LNCaP clone FGC (cell line): Measurements from ENCODE around the gene PRKCG.
A peak's percentile ranks its signal among the peaks of the same experiment; 100 is the strongest.
"Not testable (repeated sequence)": the region's sequence is repeated elsewhere in the genome, so short reads cannot be mapped to it uniquely, and the experiment has no call there.

ENCODE experiments used
- DNase-seq: peaks from one replicate; pipeline ENCODE4 v3.0.0-alpha.2; 2011; ENCODE audit warnings: low read depth
- H3K4me3 ChIP-seq: 2 replicates; pipeline ENCODE4 v1.5.1; 2011; ENCODE audit warnings: mild to moderate bottlenecking, low read depth, low read length, control low read depth
- TF ChIP-seq, protein P1 (sequence below): IDR thresholded peaks from 2 replicates; pipeline ENCODE4 v1.5.1; 2012; ENCODE audit warnings: mild to moderate bottlenecking; ENCODE audit not compliant: control insufficient read depth, insufficient read depth; ENCODE audit errors: extremely low read depth

Gene PRKCG

GRCh38 chr19:53881482-53882390 is at the start of gene PRKCG:
Gene PRKCG (plus strand): TSS chr19:53882197. CDS start chr19:53882495, 298 bp downstream.
- no peak for DNase-seq
- TF ChIP-seq, protein P1, sequence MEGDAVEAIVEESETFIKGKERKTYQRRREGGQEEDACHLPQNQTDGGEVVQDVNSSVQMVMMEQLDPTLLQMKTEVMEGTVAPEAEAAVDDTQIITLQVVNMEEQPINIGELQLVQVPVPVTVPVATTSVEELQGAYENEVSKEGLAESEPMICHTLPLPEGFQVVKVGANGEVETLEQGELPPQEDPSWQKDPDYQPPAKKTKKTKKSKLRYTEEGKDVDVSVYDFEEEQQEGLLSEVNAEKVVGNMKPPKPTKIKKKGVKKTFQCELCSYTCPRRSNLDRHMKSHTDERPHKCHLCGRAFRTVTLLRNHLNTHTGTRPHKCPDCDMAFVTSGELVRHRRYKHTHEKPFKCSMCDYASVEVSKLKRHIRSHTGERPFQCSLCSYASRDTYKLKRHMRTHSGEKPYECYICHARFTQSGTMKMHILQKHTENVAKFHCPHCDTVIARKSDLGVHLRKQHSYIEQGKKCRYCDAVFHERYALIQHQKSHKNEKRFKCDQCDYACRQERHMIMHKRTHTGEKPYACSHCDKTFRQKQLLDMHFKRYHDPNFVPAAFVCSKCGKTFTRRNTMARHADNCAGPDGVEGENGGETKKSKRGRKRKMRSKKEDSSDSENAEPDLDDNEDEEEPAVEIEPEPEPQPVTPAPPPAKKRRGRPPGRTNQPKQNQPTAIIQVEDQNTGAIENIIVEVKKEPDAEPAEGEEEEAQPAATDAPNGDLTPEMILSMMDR: peak; percentile 58
- 0 out of 2 replicates have a peak within 1 kb of the TSS, but pooled peaks have one; percentile 9 for H3K4me3 ChIP-seq

GRCh38 chr19:53832861-53833260 is 49.1 kb upstream of the PRKCG start:
- not testable (repeated sequence) for H3K4me3 ChIP-seq, DNase-seq

- H3K4me3 ChIP-seq, DNase-seq: not testable (repeated sequence)
Observed at GRCh38 chr19:53838446-53838845, 43.6 kb upstream of the PRKCG start.

GRCh38 chr19:53840241-53840640 is 41.8 kb upstream of the PRKCG start:
- DNase-seq, H3K4me3 ChIP-seq: not testable (repeated sequence)

DNA sequence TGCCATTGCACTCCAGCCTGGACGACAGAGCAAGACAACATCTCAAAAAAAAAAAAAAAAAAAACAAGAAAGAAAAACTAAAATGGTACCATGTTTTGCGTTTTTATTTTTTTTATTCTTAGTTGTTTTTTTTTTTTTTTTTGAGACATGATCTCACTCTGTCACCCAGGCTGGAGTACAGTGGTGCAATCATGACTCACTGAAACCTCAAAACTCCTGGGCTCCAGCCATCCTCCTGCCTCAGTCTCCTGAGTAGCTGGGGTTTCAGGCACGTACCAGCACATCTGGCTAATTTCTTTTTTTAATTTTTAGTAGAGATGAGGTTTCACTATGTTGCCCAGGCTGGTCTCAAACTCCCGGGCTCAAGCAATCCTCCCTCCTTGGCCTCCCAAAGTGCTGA is 41.1 kb upstream of the PRKCG start:
- not testable (repeated sequence) for H3K4me3 ChIP-seq, DNase-seq

DNA sequence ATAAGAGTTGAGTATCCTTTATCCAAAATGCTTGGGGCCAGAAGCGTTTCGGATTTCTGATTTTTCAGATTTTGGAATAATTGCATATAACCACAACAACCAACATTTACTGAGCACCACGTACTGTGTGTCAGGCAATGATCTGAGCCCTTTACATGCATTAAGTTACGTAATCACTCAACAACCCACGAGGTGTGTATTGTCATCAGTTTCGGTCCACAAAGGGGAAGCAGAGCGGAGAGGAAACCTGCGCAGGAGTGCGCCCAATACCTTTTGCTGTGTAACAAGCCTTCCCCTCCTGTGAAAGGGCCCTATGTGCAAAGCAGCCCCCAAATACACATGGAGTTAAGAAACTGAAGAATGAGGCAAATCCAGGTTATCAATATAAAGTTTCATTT is 37.1 kb upstream of the PRKCG start:
- TF ChIP-seq, protein P1: no peak

GRCh38 chr19:53847555-53847954 is 34.4 kb upstream of the PRKCG start:
- no peak for DNase-seq
- no peak overlapping the region for H3K4me3 ChIP-seq
- TF ChIP-seq, protein P1: no peak

More for the DNA sequence above, 37.1 kb upstream of the PRKCG start:
- DNase-seq: no peak
- no peak overlapping the region for H3K4me3 ChIP-seq

DNA sequence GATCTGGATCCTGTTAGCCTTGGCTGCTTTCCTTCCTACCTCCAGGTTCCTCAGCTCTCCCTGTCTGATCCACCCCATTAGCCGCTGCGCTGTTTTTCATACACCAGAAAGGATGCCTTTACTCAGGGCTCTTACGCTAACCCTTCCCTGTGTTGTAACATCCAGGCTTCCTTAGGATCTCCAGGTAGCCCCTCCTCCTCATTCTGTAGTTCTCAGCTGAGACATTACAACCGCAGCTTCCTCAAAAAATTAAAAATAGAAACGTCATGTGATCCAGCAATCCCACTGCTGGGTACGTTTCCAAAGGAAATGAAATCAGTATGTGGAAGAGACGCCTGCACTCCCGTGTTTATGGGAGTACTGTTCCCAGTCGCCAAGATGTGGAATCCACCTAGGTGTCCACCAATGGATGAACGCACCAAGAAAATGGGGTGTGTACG is 32.7 kb upstream of the PRKCG start:
- DNase-seq: no peak
- TF ChIP-seq, protein P1: no peak
- no peak overlapping the region for H3K4me3 ChIP-seq

- H3K4me3 ChIP-seq: no peak overlapping the region
- TF ChIP-seq, protein P1: no peak
- no peak for DNase-seq
Observed at GRCh38 chr19:53853707-53854106, 28.3 kb upstream of the PRKCG start.
